SK-N-SH treated with all-trans-retinoic acid at 6 μM for 48 hours (cell line): ENCODE measurements around the gene PLAC8L1.

Source experiments
- ATAC-seq: fragments of 200-7000 bp; cut with Tn5 transposase; 3 replicates; pipeline ENCODE4 v1.9.1; 2020; ENCODE audit warnings: mild to moderate bottlenecking, moderate library complexity
- ARNTL ChIP-seq: fragments of 450-650 bp; formaldehyde crosslinking; IDR thresholded peaks from 2 replicates; pipeline ENCODE4 v1.5.0; 2020; ENCODE audit warnings: low read depth, mild to moderate bottlenecking, moderate library complexity, borderline replicate concordance
- BACH2 ChIP-seq: fragments of 250-450 bp; sonication (Bioruptor Pico); IDR thresholded peaks from 2 replicates; pipeline ENCODE4 v1.9.0; 2021; ENCODE audit warnings: mild to moderate bottlenecking, borderline replicate concordance
- CREB5 ChIP-seq: fragments of 250-450 bp; sonication (Bioruptor Pico); IDR thresholded peaks from 2 replicates; pipeline ENCODE4 v1.5.1; 2020; ENCODE audit warnings: low read depth, mild to moderate bottlenecking, moderate library complexity
- CSDC2 ChIP-seq: fragments of 250-450 bp; sonication (Bioruptor Pico); IDR thresholded peaks from 2 replicates; pipeline ENCODE4 v1.5.0; 2020; ENCODE audit warnings: mild to moderate bottlenecking, moderate library complexity
- ESRRG ChIP-seq: fragments of 250-450 bp; sonication (Bioruptor Pico); IDR thresholded peaks from 2 replicates; pipeline ENCODE4 v1.6.1; 2021; ENCODE audit warnings: mild to moderate bottlenecking
- GLIS3 ChIP-seq: fragments of 250-450 bp; sonication (Bioruptor Pico); IDR thresholded peaks from 2 replicates; pipeline ENCODE4 v1.5.0; 2020; ENCODE audit warnings: mild to moderate bottlenecking, moderate library complexity
- ISL1 ChIP-seq: fragments of 250-450 bp; sonication (Bioruptor Pico); IDR thresholded peaks from 2 replicates; pipeline ENCODE4 v2.1.2; 2022; ENCODE audit warnings: mild to moderate bottlenecking, moderate library complexity
- OSR1 ChIP-seq: fragments of 250-450 bp; sonication (Bioruptor Pico); IDR thresholded peaks from 2 replicates; pipeline ENCODE4 v1.8.0; 2022; ENCODE audit warnings: moderate library complexity, mild to moderate bottlenecking, inconsistent platforms
- POU6F1 ChIP-seq: fragments of 250-450 bp; sonication (Bioruptor Pico); IDR thresholded peaks from 2 replicates; pipeline ENCODE4 v1.8.0; 2021; ENCODE audit warnings: low read depth, mild to moderate bottlenecking, moderate library complexity, borderline replicate concordance
- RARB ChIP-seq: fragments of 250-450 bp; sonication (Bioruptor Pico); IDR thresholded peaks from 2 replicates; pipeline ENCODE4 v1.8.0; 2021; ENCODE audit warnings: mild to moderate bottlenecking, moderate library complexity
- SNAI2 ChIP-seq: fragments of 250-450 bp; sonication (Bioruptor Pico); IDR thresholded peaks from 2 replicates; pipeline ENCODE4 v1.5.0; 2020; ENCODE audit warnings: mild to moderate bottlenecking, moderate library complexity
- TCF4 ChIP-seq: fragments of 250-450 bp; sonication (Bioruptor Pico); IDR thresholded peaks from 2 replicates; pipeline ENCODE4 v1.8.0; 2021; ENCODE audit warnings: mild to moderate bottlenecking, moderate library complexity, borderline replicate concordance
- TOX ChIP-seq: fragments of 250-450 bp; sonication (Bioruptor Pico); IDR thresholded peaks from 2 replicates; pipeline ENCODE4 v1.8.0; 2021; ENCODE audit warnings: mild to moderate bottlenecking, moderate library complexity, borderline replicate concordance
- TSHZ2 ChIP-seq: fragments of 250-450 bp; sonication (Bioruptor Pico); IDR thresholded peaks from 2 replicates; pipeline ENCODE4 v1.5.0; 2020; ENCODE audit warnings: mild to moderate bottlenecking, moderate library complexity
- ZC3H10 ChIP-seq: fragments of 250-450 bp; sonication (Bioruptor Pico); IDR thresholded peaks from 2 replicates; pipeline ENCODE4 v1.5.1; 2021; ENCODE audit warnings: mild to moderate bottlenecking, moderate library complexity
- ZFP3 ChIP-seq: fragments of 250-450 bp; sonication (Bioruptor Pico); IDR thresholded peaks from 2 replicates; pipeline ENCODE4 v1.5.0; 2020; ENCODE audit warnings: mild to moderate bottlenecking, moderate library complexity
- ZFP30 ChIP-seq: fragments of 450-650 bp; formaldehyde crosslinking; IDR thresholded peaks from 2 replicates; pipeline ENCODE4 v1.5.0; 2022; ENCODE audit warnings: mild to moderate bottlenecking, moderate library complexity
- ZNF565 ChIP-seq: fragments of 450-650 bp; formaldehyde crosslinking; conservative IDR thresholded peaks from 2 replicates; pipeline ENCODE4 v1.5.0; 2020; ENCODE audit warnings: low read depth, mild to moderate bottlenecking, moderate library complexity
- ZNF70 ChIP-seq: fragments of 450-650 bp; formaldehyde crosslinking; IDR thresholded peaks from 2 replicates; pipeline ENCODE4 v1.5.0; 2020; ENCODE audit warnings: mild to moderate bottlenecking, moderate library complexity
- ZNF8 ChIP-seq: fragments of 450-650 bp; formaldehyde crosslinking; IDR thresholded peaks from 2 replicates; pipeline ENCODE4 v1.5.0; 2020; ENCODE audit warnings: mild to moderate bottlenecking, moderate library complexity
- TF ChIP-seq, protein P1 (sequence below): fragments of 250-450 bp; sonication (Bioruptor Pico); IDR thresholded peaks from 2 replicates; pipeline ENCODE4 v1.5.1; 2021; ENCODE audit warnings: mild to moderate bottlenecking, moderate library complexity
- TF ChIP-seq, protein P2 (sequence below): fragments of 250-450 bp; sonication (Bioruptor Pico); IDR thresholded peaks from 2 replicates; pipeline ENCODE4 v1.8.0; 2020; ENCODE audit warnings: mild to moderate bottlenecking, moderate library complexity, borderline replicate concordance

Gene PLAC8L1

DNA sequence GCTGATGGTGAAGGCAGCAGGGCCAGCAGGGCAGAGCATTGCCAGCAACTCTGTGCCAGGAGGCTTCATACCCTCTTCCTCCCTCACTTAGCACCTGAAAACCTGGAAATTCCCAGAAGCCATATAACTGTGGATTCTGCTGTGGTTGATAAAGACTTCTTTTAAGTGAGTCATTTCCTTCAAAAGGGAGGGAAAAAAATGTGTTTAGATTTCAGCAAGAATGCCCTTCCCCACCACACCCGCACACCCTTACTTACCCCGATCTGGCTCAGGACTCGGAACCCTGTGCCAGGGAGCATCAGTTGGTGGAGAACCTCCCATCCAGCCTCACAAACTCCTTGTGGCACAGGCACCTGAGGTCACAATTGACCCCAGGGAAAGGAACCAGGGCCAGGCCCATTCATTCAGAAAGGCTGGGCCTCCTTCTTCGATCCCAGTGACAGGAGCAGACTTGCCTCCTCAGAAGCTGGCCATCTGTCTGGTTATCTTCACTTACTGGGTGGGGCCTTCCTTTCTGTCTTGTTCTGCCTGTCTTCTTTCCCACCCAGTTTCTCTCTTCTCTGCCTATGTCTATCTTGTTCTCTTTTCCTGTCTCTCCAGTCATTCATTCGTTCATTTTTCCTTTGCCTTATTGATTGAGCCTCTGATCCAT lies 62.6 kb downstream of the PLAC8L1 start:
- TF ChIP-seq POU6F1 (no peak), ZNF565 (CRISPR knock-in tag) (no peak), RARB (no peak), GLIS3 (CRISPR knock-in tag) (no peak), ARNTL (CRISPR knock-in tag) (no peak), TOX (no peak), ZNF8 (no peak), OSR1 (CRISPR knock-in tag) (no peak), ZC3H10 (CRISPR knock-in tag) (no peak), TSHZ2 (CRISPR knock-in tag) (no peak), BACH2 (CRISPR knock-in tag) (no peak), CREB5 (CRISPR knock-in tag) (no peak), SNAI2 (CRISPR knock-in tag) (no peak), ESRRG (CRISPR knock-in tag) (no peak), CSDC2 (CRISPR knock-in tag) (no peak), ZFP30 (CRISPR knock-in tag) (no peak), TCF4 (CRISPR knock-in tag) (no peak)
- TF ChIP-seq, protein P1, sequence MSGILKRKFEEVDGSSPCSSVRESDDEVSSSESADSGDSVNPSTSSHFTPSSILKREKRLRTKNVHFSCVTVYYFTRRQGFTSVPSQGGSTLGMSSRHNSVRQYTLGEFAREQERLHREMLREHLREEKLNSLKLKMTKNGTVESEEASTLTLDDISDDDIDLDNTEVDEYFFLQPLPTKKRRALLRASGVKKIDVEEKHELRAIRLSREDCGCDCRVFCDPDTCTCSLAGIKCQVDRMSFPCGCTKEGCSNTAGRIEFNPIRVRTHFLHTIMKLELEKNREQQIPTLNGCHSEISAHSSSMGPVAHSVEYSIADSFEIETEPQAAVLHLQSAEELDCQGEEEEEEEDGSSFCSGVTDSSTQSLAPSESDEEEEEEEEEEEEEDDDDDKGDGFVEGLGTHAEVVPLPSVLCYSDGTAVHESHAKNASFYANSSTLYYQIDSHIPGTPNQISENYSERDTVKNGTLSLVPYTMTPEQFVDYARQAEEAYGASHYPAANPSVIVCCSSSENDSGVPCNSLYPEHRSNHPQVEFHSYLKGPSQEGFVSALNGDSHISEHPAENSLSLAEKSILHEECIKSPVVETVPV (CRISPR knock-in tag): no peak
- TF ChIP-seq, protein P2, sequence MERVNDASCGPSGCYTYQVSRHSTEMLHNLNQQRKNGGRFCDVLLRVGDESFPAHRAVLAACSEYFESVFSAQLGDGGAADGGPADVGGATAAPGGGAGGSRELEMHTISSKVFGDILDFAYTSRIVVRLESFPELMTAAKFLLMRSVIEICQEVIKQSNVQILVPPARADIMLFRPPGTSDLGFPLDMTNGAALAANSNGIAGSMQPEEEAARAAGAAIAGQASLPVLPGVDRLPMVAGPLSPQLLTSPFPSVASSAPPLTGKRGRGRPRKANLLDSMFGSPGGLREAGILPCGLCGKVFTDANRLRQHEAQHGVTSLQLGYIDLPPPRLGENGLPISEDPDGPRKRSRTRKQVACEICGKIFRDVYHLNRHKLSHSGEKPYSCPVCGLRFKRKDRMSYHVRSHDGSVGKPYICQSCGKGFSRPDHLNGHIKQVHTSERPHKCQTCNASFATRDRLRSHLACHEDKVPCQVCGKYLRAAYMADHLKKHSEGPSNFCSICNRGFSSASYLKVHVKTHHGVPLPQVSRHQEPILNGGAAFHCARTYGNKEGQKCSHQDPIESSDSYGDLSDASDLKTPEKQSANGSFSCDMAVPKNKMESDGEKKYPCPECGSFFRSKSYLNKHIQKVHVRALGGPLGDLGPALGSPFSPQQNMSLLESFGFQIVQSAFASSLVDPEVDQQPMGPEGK: no peak
- peak; percentile 75 for ATAC-seq

- TF ChIP-seq ISL1 (no peak), ZNF70 (CRISPR knock-in tag) (no peak), ZFP3 (CRISPR knock-in tag) (no peak), BACH2 (CRISPR knock-in tag) (no peak), ARNTL (CRISPR knock-in tag) (no peak)
- peak; percentile 85 for ATAC-seq
These were observed 64.1 kb downstream of the PLAC8L1 start for GRCh38 chr5:146041180-146041789.

DNA sequence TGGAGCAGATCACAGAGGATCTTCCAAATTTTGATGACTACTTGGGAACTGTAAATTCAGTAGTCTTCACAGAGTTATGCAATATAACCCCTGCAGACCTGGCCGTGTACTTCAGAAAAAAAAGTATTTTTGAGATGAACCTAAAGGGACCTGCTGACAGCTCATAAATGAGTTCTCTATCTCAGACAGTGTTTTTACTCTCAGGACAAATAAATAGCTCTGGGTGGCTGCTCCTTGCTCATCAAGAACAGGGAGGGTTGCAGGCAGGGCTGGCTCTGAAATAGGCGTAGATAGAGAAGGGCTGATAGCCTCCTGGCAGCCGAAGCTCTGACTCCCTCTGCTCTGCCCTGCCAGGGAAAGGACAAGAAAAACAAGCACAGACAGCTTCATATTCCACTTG lies 64.8 kb downstream of the PLAC8L1 start:
- no peak for ATAC-seq
- TF ChIP-seq ZNF565 (CRISPR knock-in tag) (no peak), SNAI2 (CRISPR knock-in tag) (no peak), ZFP30 (CRISPR knock-in tag) (no peak), ARNTL (CRISPR knock-in tag) (no peak), OSR1 (CRISPR knock-in tag) (no peak), ISL1 (no peak), ZNF8 (no peak), BACH2 (CRISPR knock-in tag) (no peak), ZNF70 (CRISPR knock-in tag) (no peak)
- TF ChIP-seq, protein P2: no peak
- TF ChIP-seq, all 23 proteins: peak for 0
